Nephron (organoid): ENCODE measurements around the gene ZBTB6.

Experiments used
- H3K27ac Mint-ChIP-seq, 3 experiments: 2 replicates each; pipeline ENCODE4 v1.8.0; 2020; ENCODE audit warnings: mixed read lengths in 3 of 3, mild to moderate bottlenecking in 2 of 3, moderate library complexity in 1 of 3
- H3K27me3 Mint-ChIP-seq: 2 replicates; pipeline ENCODE4 v1.8.0; 2021; ENCODE audit warnings: low read depth, mild to moderate bottlenecking, moderate library complexity, mixed read lengths
- H3K36me3 Mint-ChIP-seq: 2 replicates; pipeline ENCODE4 v1.8.0; 2020; ENCODE audit warnings: low read depth, mixed read lengths
- H3K4me1 Mint-ChIP-seq: 2 replicates; pipeline ENCODE4 v1.8.0; 2020; ENCODE audit warnings: mixed read lengths
- H3K4me3 Mint-ChIP-seq, 3 experiments: 2 replicates each; pipeline ENCODE4 v1.8.0; 2020; ENCODE audit warnings: mild to moderate bottlenecking in 3 of 3, mixed read lengths in 3 of 3, moderate library complexity in 2 of 3
- H3K9me3 Mint-ChIP-seq: 2 replicates; pipeline ENCODE4 v1.8.0; 2020; ENCODE audit warnings: mixed read lengths
- CTCF ChIP-seq, 3 experiments: fragments of 200-600 bp; sonication (generic); IDR thresholded peaks; one replicate each; pipeline ENCODE4 v1.5.0; 2021; ENCODE audit warnings: antibody characterized with exemption in 3 of 3; ENCODE audit not compliant: unreplicated experiment in 3 of 3

ZBTB6 gene

GRCh38 chr9:122866079-122866478, 47.0 kb downstream of the ZBTB6 start:
- Mint-ChIP-seq H3K4me3 (no peak overlapping the region), H3K36me3 (peaks cover 73% of the 10 kb centered on the region), H3K27ac (no peak overlapping the region), H3K4me1 (no peaks in the 10 kb centered on the region), H3K27me3 (no peaks in the 10 kb centered on the region), H3K9me3 (peaks cover 2% of the 10 kb centered on the region)
- no peak for TF ChIP-seq CTCF (IDR thresholded peaks at IDR 0.05; ENCODE audit: unreplicated experiment in 3 of 3)

GRCh38 chr9:122865300-122865699, 47.8 kb downstream of the ZBTB6 start:
- Mint-ChIP-seq H3K4me1 (no peaks in the 10 kb centered on the region), H3K4me3 (no peak overlapping the region), H3K27ac (no peak overlapping the region), H3K9me3 (peaks cover 2% of the 10 kb centered on the region), H3K36me3 (peaks cover 73% of the 10 kb centered on the region), H3K27me3 (no peaks in the 10 kb centered on the region)
- no peak for TF ChIP-seq CTCF (IDR thresholded peaks at IDR 0.05; ENCODE audit: unreplicated experiment in 3 of 3)

GRCh38 chr9:122863407-122863806, 49.7 kb downstream of the ZBTB6 start:
- no peak for TF ChIP-seq CTCF (IDR thresholded peaks at IDR 0.05; ENCODE audit: unreplicated experiment in 3 of 3)
- Mint-ChIP-seq H3K27ac (no peak overlapping the region), H3K9me3 (peaks cover 2% of the 10 kb centered on the region), H3K4me3 (no peak overlapping the region), H3K4me1 (no peaks in the 10 kb centered on the region), H3K36me3 (peaks cover 74% of the 10 kb centered on the region), H3K27me3 (no peaks in the 10 kb centered on the region)

GRCh38 chr9:122860319-122861142, 52.6 kb downstream of the ZBTB6 start:
- H3K4me1 Mint-ChIP-seq, result no peaks in the 10 kb centered on the region
- TF ChIP-seq CTCF (IDR thresholded peaks at IDR 0.05; ENCODE audit: unreplicated experiment in 3 of 3), result no peak
- H3K27ac Mint-ChIP-seq, result no peak overlapping the region
- peaks cover 93% of the 10 kb centered on the region for H3K36me3 Mint-ChIP-seq
- H3K9me3 Mint-ChIP-seq, result no peaks in the 10 kb centered on the region
- no peaks in the 10 kb centered on the region for H3K27me3 Mint-ChIP-seq
- no peak overlapping the region for H3K4me3 Mint-ChIP-seq
